NCI-H2081 treated with DMSO at 0.1 percent for 48 hours (cell line): ENCODE results near the gene CCDC138.
"Not testable (repeated sequence)": the region's sequence is repeated elsewhere in the genome, so short reads cannot be mapped to it uniquely, and the experiment has no call there.

Source experiments
- DNase-seq: peaks from one replicate; lab custom pipeline; 2025; lab: John Stamatoyannopoulos, UW

The CCDC138 gene

GRCh38 chr2:108786354-108787215 is at the start of gene CCDC138:
CCDC138 (plus strand) TSS chr2:108786771; CDS start chr2:108786823, 52 bp downstream.
- DNase-seq: no peak

GRCh38 chr2:108757973-108758372 is 28.6 kb upstream of the CCDC138 start:
- DNase-seq: not testable (repeated sequence)

- DNase-seq: not testable (repeated sequence)
Observed at GRCh38 chr2:108762618-108763017, 24.0 kb upstream of the CCDC138 start.

- not testable (repeated sequence) for DNase-seq
Observed at GRCh38 chr2:108766671-108767070, 19.9 kb upstream of the CCDC138 start.

- not testable (repeated sequence) for DNase-seq
Observed at GRCh38 chr2:108767859-108768258, 18.7 kb upstream of the CCDC138 start.

- no peak for DNase-seq
Observed at GRCh38 chr2:108776475-108776874, 10.1 kb upstream of the CCDC138 start.

GRCh38 chr2:108778857-108779256 is 7.7 kb upstream of the CCDC138 start:
- DNase-seq: no peak

GRCh38 chr2:108786008-108786353 is 590 bp upstream of the CCDC138 start:
- no peak for DNase-seq

- no peak for DNase-seq
Observed at GRCh38 chr2:108787216-108787541, 608 bp downstream of the CCDC138 start.

GRCh38 chr2:108803045-108803736 is 16.6 kb downstream of the CCDC138 start:
- no peak for DNase-seq

- DNase-seq: no peak
Observed at GRCh38 chr2:108805032-108805431, 18.5 kb downstream of the CCDC138 start.

GRCh38 chr2:108805782-108806181 is 19.2 kb downstream of the CCDC138 start:
- DNase-seq: no peak

GRCh38 chr2:108806371-108807113 is 20.0 kb downstream of the CCDC138 start:
- no peak for DNase-seq

GRCh38 chr2:108809936-108810335 is 23.4 kb downstream of the CCDC138 start:
- no peak for DNase-seq

GRCh38 chr2:108810993-108811957 is 24.7 kb downstream of the CCDC138 start:
- DNase-seq: no peak

GRCh38 chr2:108813732-108814131 is 27.2 kb downstream of the CCDC138 start:
- no peak for DNase-seq

- DNase-seq: no peak
Observed at GRCh38 chr2:108820482-108820881, 33.9 kb downstream of the CCDC138 start.

- no peak for DNase-seq
Observed at GRCh38 chr2:108823286-108823685, 36.7 kb downstream of the CCDC138 start.

- no peak for DNase-seq
Observed at GRCh38 chr2:108824316-108825070, 37.9 kb downstream of the CCDC138 start.

- DNase-seq: no peak
Observed at GRCh38 chr2:108825254-108825653, 38.7 kb downstream of the CCDC138 start.

- DNase-seq: no peak
Observed at GRCh38 chr2:108825736-108826135, 39.2 kb downstream of the CCDC138 start.
